Effector CD8-positive, alpha-beta T cell (primary cell): ENCODE results near the gene RNF223.
A peak's percentile ranks its signal among the peaks of the same experiment; 100 is the strongest.

Experiments used
- DNase-seq: peaks from one replicate; lab custom pipeline; 2025; lab: John Stamatoyannopoulos, UW
- total RNA-seq, 4 experiments: gene quantifications; one replicate each; lab custom pipeline; 2026; lab: John Stamatoyannopoulos, UW

The RNF223 gene
- total RNA-seq = 0 to 0.73 (median 0.04) reads per million in 4 experiments

GRCh38 chr1:1073743-1074587, at the start of gene RNF223:
Gene RNF223 (minus strand): TSS chr1:1074306. CDS start chr1:1072566, 1,740 bp downstream.
- DNase-seq = no peak

GRCh38 chr1:1122981-1123480, 48.9 kb upstream of the RNF223 start:
- no peak for DNase-seq

GRCh38 chr1:1122078-1122811, 48.1 kb upstream of the RNF223 start:
- DNase-seq = peak; percentile 67

- no peak for DNase-seq
These were observed 47.5 kb upstream of the RNF223 start for GRCh38 chr1:1121611-1122077.

- no peak for DNase-seq
These were observed 46.9 kb upstream of the RNF223 start for GRCh38 chr1:1120866-1121591.

GRCh38 chr1:1120096-1120495, 46.0 kb upstream of the RNF223 start:
- no peak for DNase-seq

- no peak for DNase-seq
These were observed 45.3 kb upstream of the RNF223 start for GRCh38 chr1:1119272-1119890.

- DNase-seq = no peak
These were observed 44.7 kb upstream of the RNF223 start for GRCh38 chr1:1118876-1119220.

GRCh38 chr1:1118011-1118875, 44.1 kb upstream of the RNF223 start:
- DNase-seq = no peak

GRCh38 chr1:1117469-1117831, 43.3 kb upstream of the RNF223 start:
- DNase-seq = no peak

- DNase-seq = peak; percentile 33
These were observed 42.8 kb upstream of the RNF223 start for GRCh38 chr1:1116701-1117468.

GRCh38 chr1:1115786-1116700, 41.9 kb upstream of the RNF223 start, which contains the start of gene C1orf159:
Gene C1orf159 (minus strand): TSS chr1:1116089. CDS start chr1:1091543, 24,546 bp downstream.
- DNase-seq = peak; percentile 97

- no peak for DNase-seq
These were observed 41.2 kb upstream of the RNF223 start for GRCh38 chr1:1115136-1115785.

- DNase-seq = no peak
These were observed 40.3 kb upstream of the RNF223 start for GRCh38 chr1:1114431-1114830.

- DNase-seq = no peak
These were observed 38.3 kb upstream of the RNF223 start for GRCh38 chr1:1112237-1112985.

GRCh38 chr1:1111516-1112236, 37.6 kb upstream of the RNF223 start:
- no peak for DNase-seq

GRCh38 chr1:1110561-1110971, 36.5 kb upstream of the RNF223 start:
- no peak for DNase-seq
